GM18861 (cell line): Measurements from ENCODE around the gene EML6.

Source experiments
- ATAC-seq: cut with Tn5 transposase; IDR thresholded peaks from one replicate; pipeline ENCODE4 v1.9.1; 2021; ENCODE audit not compliant: unreplicated experiment

EML6 gene

GRCh38 chr2:54902763-54903162 is 179.3 kb downstream of the EML6 start:
- ATAC-seq = no peak

GRCh38 chr2:54903736-54904554 is 180.5 kb downstream of the EML6 start:
- no peak for ATAC-seq

- ATAC-seq = no peak
These were observed 181.4 kb downstream of the EML6 start for GRCh38 chr2:54904836-54905235.

GRCh38 chr2:54906716-54907115 is 183.3 kb downstream of the EML6 start:
- ATAC-seq = no peak

- no peak for ATAC-seq
These were observed 184.2 kb downstream of the EML6 start for GRCh38 chr2:54907663-54908062.

- ATAC-seq = no peak
These were observed 185.1 kb downstream of the EML6 start for GRCh38 chr2:54908591-54908990.

GRCh38 chr2:54909001-54909400 is 185.5 kb downstream of the EML6 start:
- no peak for ATAC-seq

GRCh38 chr2:54912305-54912704 is 188.8 kb downstream of the EML6 start:
- no peak for ATAC-seq

GRCh38 chr2:54912893-54913292 is 189.4 kb downstream of the EML6 start:
- no peak for ATAC-seq

- ATAC-seq = no peak
These were observed 191.2 kb downstream of the EML6 start for GRCh38 chr2:54914637-54915036.

GRCh38 chr2:54915101-54915500 is 191.6 kb downstream of the EML6 start:
- ATAC-seq = no peak

GRCh38 chr2:54916637-54917036 is 193.2 kb downstream of the EML6 start:
- no peak for ATAC-seq

- ATAC-seq = no peak
These were observed 195.3 kb downstream of the EML6 start for GRCh38 chr2:54918647-54919280.

- ATAC-seq = no peak
These were observed 197.2 kb downstream of the EML6 start for GRCh38 chr2:54920660-54921059.

- no peak for ATAC-seq
These were observed 200.7 kb downstream of the EML6 start for GRCh38 chr2:54924121-54924520.

- ATAC-seq = no peak
These were observed 201.6 kb downstream of the EML6 start for GRCh38 chr2:54925022-54925421.

GRCh38 chr2:54927085-54927750 is 203.8 kb downstream of the EML6 start:
- ATAC-seq = no peak

GRCh38 chr2:54927751-54928615 is 204.5 kb downstream of the EML6 start:
- no peak for ATAC-seq

GRCh38 chr2:54928719-54929118 is 205.3 kb downstream of the EML6 start:
- ATAC-seq = no peak

GRCh38 chr2:54931473-54931872 is 208.0 kb downstream of the EML6 start:
- no peak for ATAC-seq

GRCh38 chr2:54935389-54935788 is 211.9 kb downstream of the EML6 start:
- no peak for ATAC-seq
